Activated CD4-positive, alpha-beta T cell treated with anti-CD3 and anti-CD28 coated beads for 4 hours (primary cell): ENCODE data around the gene NPFF.

ENCODE experiments used
- DNase-seq, 2 donors: peaks; one replicate each; pipeline ENCODE4 v3.0.0-alpha.2; 2020

Gene NPFF

GRCh38 chr12:53472056-53472582 lies 35.2 kb downstream of the NPFF start:
- DNase-seq = no peak

DNA sequence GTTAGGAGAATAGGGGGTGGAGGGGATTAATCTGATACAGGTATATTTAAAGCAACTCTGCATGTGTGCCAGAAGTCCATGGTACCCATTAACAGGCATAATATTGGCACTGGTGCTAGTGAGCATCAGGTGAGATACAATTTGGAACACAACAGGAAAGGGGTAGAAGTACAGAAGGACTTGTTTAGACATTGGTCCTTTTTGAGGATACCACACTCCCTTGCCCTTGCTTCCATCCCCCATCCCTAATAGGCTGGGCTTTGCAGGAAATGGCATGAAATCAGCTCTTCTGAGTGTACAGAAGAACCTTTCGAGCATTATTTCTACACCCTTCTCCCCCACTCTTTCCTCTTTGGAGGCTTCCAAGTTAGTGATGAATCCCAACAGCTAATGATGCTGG lies 39.0 kb downstream of the NPFF start:
- no peak for DNase-seq

DNA sequence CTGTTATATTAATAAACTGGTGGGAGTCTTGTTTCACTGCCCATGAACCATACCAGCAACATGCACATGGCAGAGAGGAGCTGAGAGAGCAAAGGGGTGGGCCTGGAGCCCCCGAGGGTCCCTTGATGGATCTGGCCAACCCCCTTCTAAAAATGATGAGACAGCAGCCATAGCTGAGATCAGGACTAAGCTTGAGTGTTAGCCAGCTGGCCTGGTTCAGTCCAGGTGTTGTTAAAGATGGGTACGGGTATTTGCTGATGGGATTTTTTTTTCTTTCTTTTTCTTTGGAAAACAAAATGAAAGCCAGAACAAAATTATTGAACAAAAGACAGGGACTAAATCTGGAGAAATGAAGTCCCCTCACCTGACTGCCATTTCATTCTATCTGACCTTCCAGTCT lies 39.4 kb downstream of the NPFF start:
- DNase-seq = no peak

- DNase-seq = no peak
Observed at GRCh38 chr12:53467082-53467481, 40.2 kb downstream of the NPFF start.

- no peak for DNase-seq
Observed at GRCh38 chr12:53466640-53467039, 40.6 kb downstream of the NPFF start.

GRCh38 chr12:53465679-53466078 lies 41.6 kb downstream of the NPFF start:
- no peak for DNase-seq

- no peak for DNase-seq
Observed at GRCh38 chr12:53464685-53465418, 42.4 kb downstream of the NPFF start.

DNA sequence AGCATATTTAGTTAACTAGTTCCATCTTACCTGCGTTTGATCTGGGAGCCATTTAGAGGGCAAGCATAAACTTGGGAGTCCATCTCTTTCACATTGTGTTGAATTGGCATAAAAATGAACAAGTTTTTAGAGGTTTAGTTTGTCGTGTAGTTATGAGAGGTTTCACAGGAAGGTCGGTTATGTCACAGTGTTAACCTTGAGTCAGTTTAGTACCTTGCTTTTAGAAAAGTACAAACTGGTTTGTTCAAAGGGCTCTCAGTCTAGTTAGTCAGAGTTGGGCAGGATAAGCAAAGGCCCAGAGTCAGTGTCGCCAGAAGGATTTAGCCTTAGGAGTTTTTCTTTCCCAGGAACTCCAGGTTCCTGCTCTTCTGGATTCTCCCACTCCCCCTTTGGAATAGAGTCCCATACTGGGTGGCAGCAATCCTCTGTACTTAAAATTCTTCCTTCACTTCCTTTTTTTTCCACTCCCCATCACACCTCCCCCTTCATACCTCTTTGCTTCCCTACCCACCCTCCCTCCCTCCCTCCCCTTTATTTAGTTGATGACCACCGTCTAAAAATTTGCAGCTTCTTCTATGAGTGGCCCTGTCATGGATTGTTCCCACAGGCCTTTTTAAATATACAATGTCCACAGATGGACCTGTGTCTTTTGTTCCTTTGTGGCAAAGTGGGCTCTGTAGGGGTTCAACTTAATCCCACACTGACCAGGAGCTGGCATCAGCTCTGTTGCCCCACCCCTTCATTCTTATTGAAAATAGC lies 43.3 kb downstream of the NPFF start:
- no peak for DNase-seq

DNA sequence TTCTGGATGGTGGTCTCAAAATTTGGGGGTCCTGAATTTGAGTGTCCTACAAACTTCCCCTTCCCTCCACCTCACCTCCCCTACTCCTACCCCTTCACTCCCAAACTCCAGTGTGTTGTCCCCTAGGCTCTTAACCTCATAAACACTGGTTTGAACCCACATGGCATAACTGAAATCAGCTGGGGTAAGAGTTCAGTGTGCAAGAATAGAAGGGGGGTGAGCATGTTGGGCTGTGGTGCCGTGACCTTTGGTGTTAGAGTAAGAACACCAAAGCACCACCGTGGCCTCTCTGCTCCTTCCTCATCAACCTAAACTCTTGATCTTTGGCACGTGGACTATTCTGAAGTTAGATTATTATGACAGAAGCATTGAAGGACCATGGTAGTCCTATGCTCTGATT lies 44.3 kb downstream of the NPFF start:
- DNase-seq = no peak

DNA sequence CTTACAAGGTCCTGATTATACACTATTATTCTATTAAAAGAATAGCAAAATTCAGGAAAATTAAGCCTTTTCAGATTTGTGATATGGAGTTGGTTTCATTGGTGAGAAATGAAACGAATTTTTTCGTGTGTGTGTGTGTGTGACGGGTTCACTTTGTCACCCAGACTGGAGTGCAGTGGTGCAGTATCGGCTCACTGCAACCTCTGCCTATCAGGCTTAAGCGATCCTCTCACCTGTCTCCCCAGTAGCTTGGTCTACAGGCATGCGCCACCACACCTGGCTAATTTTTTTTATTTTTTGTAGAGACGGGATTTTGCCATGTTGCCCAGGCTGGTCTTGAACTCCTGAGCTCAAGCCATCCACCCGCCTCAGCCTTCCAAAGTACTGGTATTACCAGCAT lies 45.7 kb downstream of the NPFF start:
- DNase-seq = no peak

GRCh38 chr12:53461059-53461458 lies 46.2 kb downstream of the NPFF start:
- no peak for DNase-seq

GRCh38 chr12:53459097-53459496 lies 48.2 kb downstream of the NPFF start:
- no peak for DNase-seq
